Measurements from ENCODE around the gene RCE1. TPM values are rescaled to one million over a fixed set of nuclear protein-coding genes. Genes with fewer than 3 reads are reported as not detected.

Gene RCE1
- total RNA-seq, 1 experiment from 2014 or later = 52.5 TPM

DNA sequence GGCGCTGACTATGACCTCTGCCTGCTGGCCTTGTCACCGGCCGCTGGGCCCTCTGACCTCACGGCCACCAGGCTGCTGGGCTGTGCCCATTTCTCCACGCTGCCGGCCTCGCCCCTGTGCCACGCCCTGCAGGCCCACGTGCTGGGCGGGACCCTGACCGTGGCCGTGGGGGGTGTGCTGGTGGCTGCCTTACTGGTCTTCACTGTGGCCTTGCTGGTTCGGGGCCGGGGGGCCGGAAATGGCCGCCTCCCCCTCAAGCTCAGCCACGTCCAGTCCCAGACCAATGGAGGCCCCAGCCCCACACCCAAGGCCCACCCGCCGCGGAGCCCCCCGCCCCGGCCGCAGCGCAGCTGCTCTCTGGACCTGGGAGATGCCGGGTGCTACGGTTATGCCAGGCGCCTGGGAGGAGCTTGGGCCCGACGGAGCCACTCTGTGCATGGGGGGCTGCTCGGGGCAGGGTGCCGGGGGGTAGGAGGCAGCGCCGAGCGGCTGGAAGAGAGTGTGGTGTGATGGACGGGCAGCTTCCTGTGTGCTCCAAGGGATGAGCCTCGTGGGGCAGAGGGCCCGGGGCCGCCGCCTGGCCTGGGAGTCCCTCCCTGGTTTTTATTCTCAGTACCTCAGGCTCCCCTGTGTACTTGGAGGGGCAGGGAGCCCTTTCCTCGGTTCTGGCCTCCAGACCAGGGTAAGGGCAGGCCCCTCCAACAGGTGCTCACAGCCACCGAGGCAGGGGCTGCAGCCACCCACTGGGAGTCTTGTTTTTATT, 16.6 kb downstream of the RCE1 start:
- Histone ChIP-seq H2AK5ac (ENCODE audit: insufficient read length, low read length) (no peak overlapping the region), H3K27ac (ENCODE audit: insufficient read length, low read depth, low read length) (no peak overlapping the region), H4K91ac (ENCODE audit: insufficient read length, low read depth, low read length) (no peak overlapping the region), H2BK12ac (ENCODE audit: insufficient read length, low read depth, low read length) (no peak overlapping the region), H3K23me2 (ENCODE audit: insufficient read length, low read depth, low read length, poor library complexity, severe bottlenecking) (peaks cover 10% of the 10 kb centered on the region), H2AFZ (ENCODE audit: low read length) (no peak overlapping the region), H3K23ac (ENCODE audit: insufficient read length, low read depth, low read length) (no peak overlapping the region), H3T11ph (ENCODE audit: low read length) (no peak overlapping the region), H3K4ac (ENCODE audit: low read depth, low read length) (no peak overlapping the region), H2BK15ac (ENCODE audit: low read depth, low read length) (no peak overlapping the region), H4K8ac (replicated peaks; ENCODE audit: insufficient read length, low read depth, low read length) (no peak overlapping the region), H4K5ac (ENCODE audit: insufficient read length, low read depth, low read length) (no peak overlapping the region), H3K79me2 (ENCODE audit: insufficient read depth, low read length) (no peaks in the 10 kb centered on the region), H3K18ac (ENCODE audit: insufficient read length, low read depth, low read length) (no peak overlapping the region), H3K9ac (ENCODE audit: extremely low read depth, insufficient read length, low read length) (no peak overlapping the region), H2BK5ac (ENCODE audit: insufficient read length, low read length) (no peak overlapping the region), H3K56ac (ENCODE audit: insufficient read length, low read depth, low read length) (no peak overlapping the region), H2BK120ac (ENCODE audit: low read depth, low read length, poor library complexity, severe bottlenecking) (no peak overlapping the region), H3K4me1 (ENCODE audit: insufficient read depth, low read length) (no peaks in the 10 kb centered on the region), H2BK20ac (ENCODE audit: low read depth, low read length, poor library complexity, severe bottlenecking) (no peak overlapping the region), H3K79me1 (ENCODE audit: insufficient read depth, low read depth, low read length, poor library complexity, severe bottlenecking) (no peaks in the 10 kb centered on the region), H3K27me3 (ENCODE audit: insufficient read depth, low read length) (no peaks in the 10 kb centered on the region), H3K9me3 (ENCODE audit: control insufficient read depth, low read depth, low read length) (no peaks in the 10 kb centered on the region), H3K4me2 (ENCODE audit: insufficient read depth, insufficient read length, low read length) (no peak overlapping the region), H4K20me1 (ENCODE audit: control insufficient read depth, insufficient read depth, insufficient read length) (no peaks in the 10 kb centered on the region), H3K14ac (ENCODE audit: insufficient read depth, low read length) (no peak overlapping the region)
- TF ChIP-seq, protein P1, sequence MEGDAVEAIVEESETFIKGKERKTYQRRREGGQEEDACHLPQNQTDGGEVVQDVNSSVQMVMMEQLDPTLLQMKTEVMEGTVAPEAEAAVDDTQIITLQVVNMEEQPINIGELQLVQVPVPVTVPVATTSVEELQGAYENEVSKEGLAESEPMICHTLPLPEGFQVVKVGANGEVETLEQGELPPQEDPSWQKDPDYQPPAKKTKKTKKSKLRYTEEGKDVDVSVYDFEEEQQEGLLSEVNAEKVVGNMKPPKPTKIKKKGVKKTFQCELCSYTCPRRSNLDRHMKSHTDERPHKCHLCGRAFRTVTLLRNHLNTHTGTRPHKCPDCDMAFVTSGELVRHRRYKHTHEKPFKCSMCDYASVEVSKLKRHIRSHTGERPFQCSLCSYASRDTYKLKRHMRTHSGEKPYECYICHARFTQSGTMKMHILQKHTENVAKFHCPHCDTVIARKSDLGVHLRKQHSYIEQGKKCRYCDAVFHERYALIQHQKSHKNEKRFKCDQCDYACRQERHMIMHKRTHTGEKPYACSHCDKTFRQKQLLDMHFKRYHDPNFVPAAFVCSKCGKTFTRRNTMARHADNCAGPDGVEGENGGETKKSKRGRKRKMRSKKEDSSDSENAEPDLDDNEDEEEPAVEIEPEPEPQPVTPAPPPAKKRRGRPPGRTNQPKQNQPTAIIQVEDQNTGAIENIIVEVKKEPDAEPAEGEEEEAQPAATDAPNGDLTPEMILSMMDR (conservative IDR thresholded peaks at IDR 0.05) = no peak
- Mint-ChIP-seq H3K4me1 (peaks cover 9 to 12% of the 10 kb centered on the region in 2 experiments), H3K36me3 (ENCODE audit: insufficient read depth in 1 of 3, low read depth in 3 of 3) (peaks cover 0 to 7% (median 2%) of the 10 kb centered on the region in 3 experiments; a peak in 3 of 7 replicates), H3K27ac (no peak overlapping the region), H3K4me3 (no peak overlapping the region), H3K9me3 (no peaks in the 10 kb centered on the region), H3K27me3 (ENCODE audit: low read depth) (peaks cover 2% of the 10 kb centered on the region)
- DNase-seq = no peak
- WGBS (ENCODE audit: extremely low coverage, insufficient read length, low lambda C conversion rate) = no CpG with 5 or more reads among the region's 41 CpGs
